ENCODE measurements around the gene KCNJ2. TPM values are rescaled to one million over a fixed set of nuclear protein-coding genes. Genes with fewer than 3 reads are reported as not detected.

Gene KCNJ2
- total and polyA plus RNA-seq, 2 donors (not counting 1 experiment from before 2014, with no cell fraction given) = not detected

DNA sequence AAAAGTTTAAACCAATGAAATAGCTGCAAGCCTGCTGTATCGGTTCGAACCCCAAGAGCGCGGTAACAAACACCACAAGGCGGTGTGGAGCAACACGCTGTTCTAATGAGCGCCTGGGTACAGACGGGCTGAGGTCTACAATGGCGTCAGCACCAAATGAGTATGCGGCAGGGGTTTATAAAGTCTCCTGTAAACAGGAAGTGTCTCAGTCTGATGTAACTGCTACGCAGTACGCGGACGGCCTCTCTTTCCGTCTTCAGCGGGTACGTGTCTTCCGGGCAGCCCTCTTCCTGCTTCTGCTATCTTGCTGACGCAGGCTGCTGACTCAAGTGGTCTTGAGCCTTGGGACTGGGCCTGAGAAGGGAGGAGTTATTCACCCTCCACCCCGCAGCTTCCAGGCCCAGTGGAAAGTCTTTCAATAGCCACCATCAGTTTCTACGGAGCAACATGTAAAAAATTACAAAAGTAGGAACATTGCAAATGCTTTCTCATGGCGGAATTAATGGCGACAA is 40.5 kb upstream of the KCNJ2 start:
- Mint-ChIP-seq H3K27me3 (peaks cover 3% of the 10 kb centered on the region), H3K27ac (no peak overlapping the region), H3K4me3 (no peak overlapping the region), H3K4me1 (no peaks in the 10 kb centered on the region), H3K9me3 (ENCODE audit: insufficient read depth) (no peaks in the 10 kb centered on the region)
- WGBS (ENCODE audit: insufficient coverage) = 99% methylated on average over 19 of the region's 23 CpGs
- DNase-seq (no peak), ATAC-seq (ENCODE audit: low read depth) (no peak)
- Histone ChIP-seq H3K79me2 (ENCODE audit: control insufficient read depth, insufficient read depth, low read length) (no peaks in the 10 kb centered on the region), H3K36me3 (replicated peaks in 1 of 2; ENCODE audit: control extremely low read depth in 1 of 2, control insufficient read depth in 1 of 2, extremely low read depth in 1 of 2, insufficient read depth in 2 of 2, low read length in 1 of 2) (no peaks in the 10 kb centered on the region), H2AFZ (ENCODE audit: insufficient read depth, low read depth, low read length, poor library complexity, severe bottlenecking) (no peak overlapping the region), H3K9ac (ENCODE audit: low read length) (no peak overlapping the region), H3K4me2 (replicated peaks; ENCODE audit: low read depth, low read length, poor library complexity, severe bottlenecking) (no peak overlapping the region), H3K4me1 (ENCODE audit: control insufficient read depth in 2 of 2, insufficient read depth in 2 of 2, low read length in 2 of 2) (no peaks in the 10 kb centered on the region), H3K4me3 (ENCODE audit: control extremely low read depth in 1 of 5, extremely low read depth in 1 of 5, insufficient read depth in 1 of 5, low read depth in 2 of 5, low read length in 4 of 5) (no peak overlapping the region), H3K27ac (ENCODE audit: low read length in 2 of 2) (no peak overlapping the region), H4K20me1 (ENCODE audit: control insufficient read depth, insufficient read depth, low read length, poor library complexity, severe bottlenecking) (no peaks in the 10 kb centered on the region), H3K9me3 (ENCODE audit: control extremely low read depth in 1 of 3, control insufficient read depth in 2 of 3, insufficient read depth in 1 of 3, low read length in 2 of 3) (peaks cover 0 to 4% (median 0%) of the 10 kb centered on the region in 3 donors), H3K27me3 (replicated peaks in 1 of 4; ENCODE audit: control extremely low read depth in 1 of 4, control insufficient read depth in 3 of 4, insufficient read depth in 4 of 4, low read length in 3 of 4) (no peaks in the 10 kb centered on the region)
- intact Hi-C loops (cut with micrococcal nuclease) = no loop called here
- ChIA-PET CTCF (no interaction called here), POLR2A (no interaction called here)
- no peak for TF ChIP-seq EZH2 (IDR thresholded peaks at IDR 0.05; ENCODE audit: borderline replicate concordance, insufficient read depth, low read depth, low read length, poor library complexity, severe bottlenecking)
- no peak for TF ChIP-seq CTCF (IDR thresholded peaks at IDR 0.05)

DNA sequence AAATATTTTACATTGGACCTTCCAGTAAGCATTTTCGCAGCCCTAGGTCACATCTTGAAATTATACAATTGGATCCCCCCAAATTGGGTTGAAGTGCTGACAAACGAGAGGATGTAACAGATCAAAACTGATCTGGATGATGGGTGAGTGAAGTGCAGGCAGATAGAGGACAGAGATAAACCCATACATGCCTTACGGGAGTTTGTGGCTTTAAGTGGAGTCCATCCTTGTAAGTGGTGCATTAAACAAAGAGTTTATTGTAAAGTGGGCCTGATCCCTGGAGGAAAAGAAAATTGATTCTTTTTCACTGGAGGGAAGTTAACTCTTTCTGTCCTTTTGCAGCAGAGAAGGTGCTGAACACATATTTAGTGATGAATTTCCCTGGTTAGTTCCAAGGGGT is 39.0 kb upstream of the KCNJ2 start:
- H3K4me1 ChIP-seq (ENCODE audit: control insufficient read depth in 2 of 2, insufficient read depth in 2 of 2, low read length in 2 of 2) = no peaks in the 10 kb centered on the region
- WGBS (ENCODE audit: insufficient coverage) = 75% methylated on average over 2 of the region's 3 CpGs
- Mint-ChIP-seq H3K9me3 (ENCODE audit: insufficient read depth) (no peaks in the 10 kb centered on the region), H3K27me3 (peaks cover 7% of the 10 kb centered on the region), H3K4me3 (no peak overlapping the region), H3K27ac (no peak overlapping the region), H3K4me1 (no peaks in the 10 kb centered on the region)
- ATAC-seq (ENCODE audit: low read depth) (no peak), DNase-seq (no peak)
- H3K9ac ChIP-seq (ENCODE audit: low read length) = no peak overlapping the region
- H4K20me1 ChIP-seq (ENCODE audit: control insufficient read depth, insufficient read depth, low read length, poor library complexity, severe bottlenecking) = no peaks in the 10 kb centered on the region
- H3K4me2 ChIP-seq (replicated peaks; ENCODE audit: low read depth, low read length, poor library complexity, severe bottlenecking) = no peak overlapping the region
- TF ChIP-seq EZH2 (IDR thresholded peaks at IDR 0.05; ENCODE audit: borderline replicate concordance, insufficient read depth, low read depth, low read length, poor library complexity, severe bottlenecking) (no peak), CTCF (IDR thresholded peaks at IDR 0.05) (no peak)
- H3K27me3 ChIP-seq (replicated peaks in 1 of 4; ENCODE audit: control extremely low read depth in 1 of 4, control insufficient read depth in 3 of 4, insufficient read depth in 4 of 4, low read length in 3 of 4) = no peaks in the 10 kb centered on the region
- ChIA-PET POLR2A (no interaction called here), CTCF (no interaction called here)
- no peak overlapping the region for H3K27ac ChIP-seq (ENCODE audit: low read length in 2 of 2)
- intact Hi-C loops (cut with micrococcal nuclease) = no loop called here
- H3K79me2 ChIP-seq (ENCODE audit: control insufficient read depth, insufficient read depth, low read length) = no peaks in the 10 kb centered on the region
- no peaks in the 10 kb centered on the region for H3K36me3 ChIP-seq (replicated peaks in 1 of 2; ENCODE audit: control extremely low read depth in 1 of 2, control insufficient read depth in 1 of 2, extremely low read depth in 1 of 2, insufficient read depth in 2 of 2, low read length in 1 of 2)
- H3K9me3 ChIP-seq (ENCODE audit: control extremely low read depth in 1 of 3, control insufficient read depth in 2 of 3, insufficient read depth in 1 of 3, low read length in 2 of 3) = peaks cover 0 to 4% (median 0%) of the 10 kb centered on the region in 3 donors
- H3K4me3 ChIP-seq (ENCODE audit: control extremely low read depth in 1 of 5, extremely low read depth in 1 of 5, insufficient read depth in 1 of 5, low read depth in 2 of 5, low read length in 4 of 5) = no peak overlapping the region
- no peak overlapping the region for H2AFZ ChIP-seq (ENCODE audit: insufficient read depth, low read depth, low read length, poor library complexity, severe bottlenecking)
